ENCODE measurements around the gene MTG2. TPM values are rescaled to one million over a fixed set of nuclear protein-coding genes. Genes with fewer than 3 reads are reported as not detected.

MTG2 gene
- polyA plus RNA-seq, 3 donors, result 26.3 to 35.4 (median 28.2) TPM

- DNase-seq (ENCODE audit: low read depth in 3 of 3, low spot score in 2 of 3), result no peak
Measured at GRCh38 chr20:62162765-62163484, 19.9 kb upstream of the MTG2 start.

GRCh38 chr20:62163485-62163865 lies 19.4 kb upstream of the MTG2 start:
- no peak for DNase-seq (ENCODE audit: low read depth in 3 of 3, low spot score in 2 of 3)

GRCh38 chr20:62163986-62164762 lies 18.7 kb upstream of the MTG2 start:
- no peak for DNase-seq (ENCODE audit: low read depth in 3 of 3, low spot score in 2 of 3)

GRCh38 chr20:62164879-62165761 lies 17.7 kb upstream of the MTG2 start:
- DNase-seq (ENCODE audit: low read depth in 3 of 3, low spot score in 2 of 3), result no peak

GRCh38 chr20:62165762-62166399 lies 16.9 kb upstream of the MTG2 start:
- no peak for DNase-seq (ENCODE audit: low read depth in 3 of 3, low spot score in 2 of 3)

- no peak for DNase-seq (ENCODE audit: low read depth in 3 of 3, low spot score in 2 of 3)
Measured at GRCh38 chr20:62167474-62167873, 15.4 kb upstream of the MTG2 start.

GRCh38 chr20:62168061-62168460 lies 14.8 kb upstream of the MTG2 start:
- DNase-seq (ENCODE audit: low read depth in 3 of 3, low spot score in 2 of 3), result no peak

- no peak for DNase-seq (ENCODE audit: low read depth in 3 of 3, low spot score in 2 of 3)
Measured at GRCh38 chr20:62168890-62169435, 13.9 kb upstream of the MTG2 start.

- DNase-seq (ENCODE audit: low read depth in 3 of 3, low spot score in 2 of 3), result no peak
Measured at GRCh38 chr20:62170536-62170935, 12.3 kb upstream of the MTG2 start.

GRCh38 chr20:62171245-62171644 lies 11.6 kb upstream of the MTG2 start:
- DNase-seq (ENCODE audit: low read depth in 3 of 3, low spot score in 2 of 3), result no peak

GRCh38 chr20:62172666-62173065 lies 10.2 kb upstream of the MTG2 start:
- DNase-seq (ENCODE audit: low read depth in 3 of 3, low spot score in 2 of 3), result no peak

GRCh38 chr20:62174021-62174804 lies 8.6 kb upstream of the MTG2 start:
- no peak for DNase-seq (ENCODE audit: low read depth in 3 of 3, low spot score in 2 of 3)

GRCh38 chr20:62174870-62175624 lies 7.8 kb upstream of the MTG2 start:
- DNase-seq (ENCODE audit: low read depth in 3 of 3, low spot score in 2 of 3), result no peak

GRCh38 chr20:62175711-62176110 lies 7.1 kb upstream of the MTG2 start:
- no peak for DNase-seq (ENCODE audit: low read depth in 3 of 3, low spot score in 2 of 3)

- no peak for DNase-seq (ENCODE audit: low read depth in 3 of 3, low spot score in 2 of 3)
Measured at GRCh38 chr20:62176866-62177265, 6.0 kb upstream of the MTG2 start.

- no peak for DNase-seq (ENCODE audit: low read depth in 3 of 3, low spot score in 2 of 3)
Measured at GRCh38 chr20:62177307-62177706, 5.5 kb upstream of the MTG2 start.

GRCh38 chr20:62178316-62179161 lies 4.3 kb upstream of the MTG2 start:
- DNase-seq (ENCODE audit: low read depth in 3 of 3, low spot score in 2 of 3), result no peak

- DNase-seq (ENCODE audit: low read depth in 3 of 3, low spot score in 2 of 3), result no peak
Measured at GRCh38 chr20:62179162-62179504, 3.7 kb upstream of the MTG2 start.

Measured in right renal cortex interstitium (tissue), 3 donors.